GM21723 (cell line): ENCODE results near the gene SH3GLB2.
A peak's percentile ranks its signal among the peaks of the same experiment; 100 is the strongest.

ENCODE experiments used
- ATAC-seq: cut with Tn5 transposase; IDR thresholded peaks from one replicate; pipeline ENCODE4 v1.9.1; 2021; ENCODE audit warnings: mild to moderate bottlenecking, moderate library complexity; ENCODE audit not compliant: unreplicated experiment

SH3GLB2 gene

GRCh38 chr9:129028192-129028966, at the start of gene SH3GLB2:
SH3GLB2 (minus strand) TSS chr9:129028331; CDS start chr9:129028154, 177 bp downstream.
- ATAC-seq = peak; percentile 72

GRCh38 chr9:129077236-129077635, 49.1 kb upstream of the SH3GLB2 start:
- ATAC-seq = no peak

DNA sequence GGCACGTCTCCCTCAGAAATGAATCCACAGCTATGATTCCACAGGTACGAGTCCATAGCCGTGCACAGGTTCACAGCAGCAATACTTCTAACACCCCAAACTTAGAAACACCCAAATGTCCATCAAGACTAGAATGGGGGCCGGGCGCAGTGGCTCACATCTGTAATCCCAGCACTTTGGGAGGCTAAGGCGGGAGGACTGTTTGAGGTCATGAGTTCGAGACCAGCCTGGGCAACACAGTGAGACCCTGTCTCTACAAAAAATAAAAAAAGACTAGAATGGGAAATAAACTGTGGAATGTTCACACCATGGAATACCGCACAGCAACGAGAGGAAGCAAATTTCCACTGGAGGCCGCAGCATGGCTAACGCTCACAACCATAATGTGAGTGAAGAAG, 48.5 kb upstream of the SH3GLB2 start:
- no peak for ATAC-seq

GRCh38 chr9:129075996-129076639, 48.0 kb upstream of the SH3GLB2 start:
- ATAC-seq = no peak

DNA sequence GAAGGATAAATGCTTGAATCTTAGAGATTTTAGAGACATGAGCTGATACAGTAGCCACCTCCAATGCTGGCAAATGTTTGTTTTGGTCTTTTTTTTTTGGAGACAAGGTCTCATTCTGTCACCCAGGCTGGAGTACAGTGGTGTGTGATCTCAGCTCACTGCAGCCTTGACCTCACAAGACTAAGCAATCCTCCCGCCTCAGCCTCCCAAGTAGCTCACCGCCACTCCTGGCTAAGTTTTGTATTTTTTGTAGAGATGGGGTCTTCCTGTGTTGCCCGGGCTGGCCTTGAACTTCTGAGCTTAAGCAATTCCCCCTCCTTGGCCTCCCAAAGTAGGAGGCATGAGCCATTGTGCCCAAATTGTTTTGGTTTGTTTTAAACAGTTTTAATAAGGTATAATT, 46.0 kb upstream of the SH3GLB2 start:
- ATAC-seq = no peak

DNA sequence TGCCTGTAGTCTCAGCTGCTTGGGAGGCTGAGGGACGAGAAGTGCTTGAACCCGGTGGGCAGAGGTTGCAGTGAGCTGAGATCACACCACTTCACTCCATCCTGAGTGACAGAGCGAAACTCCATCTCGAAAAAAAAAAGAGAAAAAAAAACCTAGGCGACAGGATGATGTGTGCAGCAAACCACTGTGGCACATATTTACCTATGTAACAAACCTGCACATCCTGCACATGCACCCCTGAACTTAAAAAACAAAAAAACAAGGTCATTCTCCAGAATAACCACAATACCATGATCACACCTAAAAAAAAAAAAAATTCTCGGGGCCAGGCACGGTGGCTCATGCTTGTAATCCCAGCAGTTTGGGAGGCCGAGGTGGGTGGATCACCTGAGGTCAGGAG, 45.3 kb upstream of the SH3GLB2 start:
- no peak for ATAC-seq

DNA sequence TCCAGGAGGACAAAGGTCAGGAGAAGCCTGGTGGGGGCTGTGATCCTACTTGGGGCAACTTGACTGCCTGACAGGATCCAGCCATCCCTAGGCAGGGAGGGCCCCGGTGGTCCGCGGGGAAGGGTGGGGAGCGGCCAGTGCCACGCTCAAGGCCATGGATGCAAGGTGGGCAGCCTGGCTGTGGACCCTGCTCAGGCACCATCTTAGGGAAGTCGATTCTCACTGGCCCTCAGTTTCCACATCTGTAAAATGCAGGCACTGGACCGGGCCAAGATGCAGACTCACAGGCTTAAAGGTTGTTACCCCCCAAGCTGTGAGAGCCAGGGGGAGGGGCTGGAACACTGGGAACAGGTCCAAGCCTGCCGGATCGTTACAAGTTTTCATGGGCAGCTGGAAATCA, 44.0 kb upstream of the SH3GLB2 start:
- ATAC-seq = no peak

GRCh38 chr9:129071526-129072126, 43.5 kb upstream of the SH3GLB2 start:
- ATAC-seq = no peak

- ATAC-seq = no peak
Observed at GRCh38 chr9:129070696-129071525, 42.8 kb upstream of the SH3GLB2 start.

GRCh38 chr9:129069862-129070641, 41.9 kb upstream of the SH3GLB2 start:
- ATAC-seq = no peak

DNA sequence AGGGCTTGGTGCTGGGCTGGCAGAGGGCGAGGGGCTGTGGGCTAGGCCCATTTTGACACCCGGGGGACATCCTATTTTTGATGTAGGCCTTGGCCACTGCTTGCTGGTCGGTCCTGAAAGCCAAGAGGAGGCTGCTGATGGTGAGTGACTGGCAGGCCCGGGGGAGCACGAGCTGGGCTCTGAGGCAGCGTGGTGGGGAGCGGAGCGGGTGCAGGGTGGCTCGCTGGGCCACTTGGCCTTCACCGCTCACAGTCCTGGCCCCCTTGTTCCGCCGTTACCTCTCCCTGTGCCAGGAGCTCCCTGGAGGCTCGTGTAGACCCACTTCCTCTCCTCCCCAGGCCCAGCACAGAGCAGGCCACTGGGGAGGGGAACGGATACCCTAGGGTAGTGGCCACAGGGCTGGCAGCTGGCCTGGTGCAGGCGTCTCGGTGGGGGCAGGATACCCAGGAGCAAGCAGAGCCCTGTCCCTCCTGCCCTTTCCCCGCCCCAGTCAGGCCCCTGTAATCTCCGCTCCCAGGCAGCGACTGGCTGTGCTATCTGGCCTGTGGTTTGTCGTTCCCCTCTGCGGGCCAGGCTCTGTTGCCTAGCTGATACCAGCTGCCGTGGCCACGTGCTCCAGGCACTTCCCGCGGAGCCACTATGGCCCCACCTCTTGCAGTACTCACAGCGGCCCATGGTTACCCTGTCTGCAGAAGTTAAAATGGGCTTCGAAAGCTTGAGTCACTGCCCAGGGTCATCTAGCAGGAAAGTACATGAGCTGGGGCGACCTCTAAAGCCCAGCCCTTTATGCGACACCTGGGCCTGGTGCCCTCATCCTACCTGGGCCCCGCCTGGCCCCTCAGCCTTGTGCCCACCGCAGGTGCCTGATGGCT, 41.1 kb upstream of the SH3GLB2 start:
- no peak for ATAC-seq

GRCh38 chr9:129068110-129068509, 40.0 kb upstream of the SH3GLB2 start:
- no peak for ATAC-seq

- no peak for ATAC-seq
Observed at GRCh38 chr9:129064499-129064908, 36.4 kb upstream of the SH3GLB2 start.

GRCh38 chr9:129063061-129063460, 34.9 kb upstream of the SH3GLB2 start:
- ATAC-seq = no peak

DNA sequence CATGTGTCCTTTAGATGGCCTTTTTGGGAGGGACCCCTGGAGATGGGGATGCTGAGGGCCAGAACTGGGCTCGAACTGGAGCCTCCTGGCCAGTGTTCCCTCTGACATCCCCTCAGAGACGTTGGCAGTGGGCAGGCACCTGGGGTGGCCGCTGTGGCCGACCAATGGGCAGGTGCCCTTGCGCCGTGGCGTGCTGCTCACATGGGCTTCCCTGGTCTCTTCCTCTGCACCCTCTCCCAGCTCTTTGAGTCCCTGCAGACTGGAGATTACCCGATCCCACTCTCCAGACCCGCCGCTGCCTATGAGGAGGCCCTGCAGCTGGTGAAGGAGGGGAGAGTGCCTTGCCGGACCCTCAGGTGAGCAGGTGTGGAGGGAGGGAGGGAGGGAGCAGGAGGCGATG, 32.9 kb upstream of the SH3GLB2 start:
- ATAC-seq = no peak

- ATAC-seq = no peak
Observed at GRCh38 chr9:129059796-129060785, 32.0 kb upstream of the SH3GLB2 start.

- no peak for ATAC-seq
Observed at GRCh38 chr9:129058965-129059795, 31.0 kb upstream of the SH3GLB2 start.
